Left renal pelvis (tissue), 4 donors: Measurements from ENCODE around the gene FTCD. TPM values are rescaled to one million over a fixed set of nuclear protein-coding genes. Genes with fewer than 3 reads are reported as not detected.
"Not testable (repeated sequence)": the region's sequence is repeated elsewhere in the genome, so short reads cannot be mapped to it uniquely, and the experiment has no call there.

ENCODE experiments used
- DNase-seq, 4 donors: peaks; one replicate each; pipeline ENCODE4 v3.0.0-alpha.2; 2013; ENCODE audit warnings: low read depth in 4 of 4, low spot score in 3 of 4
- polyA plus RNA-seq, 4 donors: library from polyadenylated mRNA; unstranded; fragments of 120-200 nt; gene quantifications; one replicate each; pipeline ENCODE4 v1.2.1, GENCODE V29; 2013; ENCODE audit not compliant: insufficient read length in 4 of 4

FTCD gene
- polyA plus RNA-seq = 10 to 100 TPM in 3 of 4 donors, 1 to 10 TPM in 1; 2.9 to 46.9 (median 21.8) TPM

GRCh38 chr21:46155514-46156377 lies at the start of gene FTCD:
Gene FTCD, minus strand, starts transcription at chr21:46155579. Its CDS starts 56 bp downstream, at chr21:46155523.
- no peak for DNase-seq

GRCh38 chr21:46205166-46205565 lies 49.8 kb upstream of the FTCD start:
- DNase-seq = no peak

GRCh38 chr21:46203203-46203600 lies 47.8 kb upstream of the FTCD start:
- no peak for DNase-seq

- DNase-seq = no peak
Observed at GRCh38 chr21:46202592-46203202, 47.3 kb upstream of the FTCD start.

- DNase-seq = not testable (repeated sequence)
Observed at GRCh38 chr21:46200877-46201803, 45.8 kb upstream of the FTCD start.

- no peak for DNase-seq
Observed at GRCh38 chr21:46199436-46200373, 44.3 kb upstream of the FTCD start.

- no peak for DNase-seq
Observed at GRCh38 chr21:46196733-46197132, 41.4 kb upstream of the FTCD start.

GRCh38 chr21:46195595-46196195 lies 40.3 kb upstream of the FTCD start:
- no peak for DNase-seq

- no peak for DNase-seq
Observed at GRCh38 chr21:46194374-46195334, 39.3 kb upstream of the FTCD start.

- DNase-seq = no peak
Observed at GRCh38 chr21:46193829-46194373, 38.5 kb upstream of the FTCD start.

- no peak for DNase-seq
Observed at GRCh38 chr21:46191686-46192575, 36.6 kb upstream of the FTCD start.

GRCh38 chr21:46191257-46191685 lies 35.9 kb upstream of the FTCD start:
- DNase-seq = no peak

- no peak for DNase-seq
Observed at GRCh38 chr21:46190491-46191131, 35.2 kb upstream of the FTCD start.

- no peak for DNase-seq
Observed at GRCh38 chr21:46189959-46190490, 34.6 kb upstream of the FTCD start.

GRCh38 chr21:46189213-46189958 lies 34.0 kb upstream of the FTCD start:
- DNase-seq = no peak
